ENCODE measurements around the gene HOXA4.
A peak's percentile ranks its signal among the peaks of the same experiment; 100 is the strongest.

HOXA4 gene

DNA sequence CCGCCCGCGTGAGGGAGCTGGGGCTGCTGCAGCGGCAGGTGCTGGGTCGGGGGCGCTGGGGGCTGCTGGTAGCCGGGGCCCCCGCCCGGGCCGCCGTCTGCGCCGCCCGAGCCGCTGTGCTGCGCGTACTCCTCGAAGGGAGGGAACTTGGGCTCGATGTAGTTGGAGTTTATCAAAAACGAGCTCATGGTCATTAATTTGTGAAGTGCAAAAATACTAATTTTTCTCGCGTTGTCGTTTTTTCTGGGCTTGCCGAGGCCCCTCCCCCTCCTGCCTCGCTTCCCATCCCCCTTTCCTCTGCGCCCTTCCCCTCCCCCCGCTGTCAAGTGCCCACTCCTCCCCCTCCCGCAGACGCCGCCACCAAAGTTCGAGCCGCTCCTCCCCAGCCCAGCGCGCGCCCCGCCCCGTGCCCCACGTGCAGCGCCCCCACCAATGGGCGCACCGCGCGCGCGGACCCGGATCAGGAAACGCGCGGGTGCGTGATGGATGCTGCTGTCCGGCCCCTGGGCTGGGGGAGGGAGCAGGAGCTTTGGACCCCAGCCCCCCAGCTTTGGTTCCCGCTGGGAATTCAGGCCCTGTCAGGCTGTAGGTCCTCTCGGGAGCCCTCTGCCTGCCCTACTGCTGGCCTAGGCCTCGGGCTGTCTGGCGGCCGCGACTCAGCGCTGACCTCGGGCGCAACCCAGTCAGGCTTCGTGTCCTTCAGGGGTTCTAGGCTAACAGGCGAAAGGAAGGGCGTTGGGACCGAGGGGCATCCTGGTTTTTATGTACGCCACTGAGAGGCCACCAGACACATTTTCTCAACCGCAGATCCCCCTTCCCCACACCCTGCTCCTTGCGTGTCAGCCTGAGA lies at the start of gene HOXA4:
TSS of gene HOXA4 (minus strand) at position 218 of the 850 bp plus-strand sequence. CDS start at position 194, 24 bp downstream.
- Histone ChIP-seq H3K4me3 (ENCODE audit: low read length) (peak within 1 kb of the TSS; percentile 48), H3K27me3 (ENCODE audit: control insufficient read depth, insufficient read depth, low read length) (no peaks in the 10 kb centered on the region), H3K9ac (ENCODE audit: low read length) (peak within 1 kb of the TSS; percentile 90), H3K4me1 (ENCODE audit: control insufficient read depth, insufficient read depth, low read length) (peaks cover 49% of the 10 kb centered on the region), H3K9me3 (ENCODE audit: control insufficient read depth, low read length) (no peaks in the 10 kb centered on the region), H3K36me3 (ENCODE audit: control insufficient read depth, insufficient read depth, low read length) (no peaks in the 10 kb centered on the region)

DNA sequence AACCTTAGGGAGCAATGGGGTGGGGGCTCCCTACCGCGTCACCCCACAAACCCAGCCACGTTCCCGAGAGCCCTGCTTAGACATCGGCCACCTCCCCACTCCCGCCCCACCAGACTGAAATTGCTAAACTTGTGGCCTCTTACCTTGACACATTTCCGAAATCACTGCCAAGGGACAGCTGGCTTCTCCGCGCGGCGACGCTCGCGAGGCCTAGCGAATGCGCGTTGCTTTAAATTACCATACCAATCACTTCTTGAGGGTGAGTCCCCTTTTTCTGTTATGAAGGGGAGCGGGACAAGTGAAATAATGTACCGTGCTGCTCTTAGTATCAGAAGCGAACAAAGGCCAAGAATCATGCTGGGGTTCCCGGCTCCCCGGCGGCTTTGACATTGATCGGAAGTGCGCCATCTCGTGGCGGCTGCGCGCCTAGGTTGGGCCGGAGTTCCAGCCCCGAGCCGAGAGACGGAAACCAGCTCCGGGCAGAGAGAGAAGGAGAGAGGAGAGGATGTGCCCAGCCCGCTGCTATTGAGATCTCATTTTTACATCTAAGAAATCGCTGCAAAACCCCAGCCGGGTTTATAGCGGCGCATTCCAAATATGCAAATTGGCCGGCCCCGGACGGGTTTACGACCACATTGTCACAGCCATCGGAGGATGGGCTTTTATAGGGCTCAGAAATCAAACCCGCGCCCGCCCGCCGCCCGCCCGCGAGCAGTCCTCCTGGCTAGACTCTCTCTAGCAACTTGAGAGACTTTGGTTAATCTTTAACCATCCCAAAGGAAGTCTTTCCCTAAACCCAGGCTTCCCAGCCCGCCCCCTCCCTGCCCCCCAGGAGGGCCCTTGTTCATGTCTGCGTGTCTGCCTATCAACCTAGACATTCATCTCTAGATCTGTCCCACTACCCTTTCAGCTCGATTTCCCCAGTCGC lies 49.2 kb upstream of the HOXA4 start:
- H3K4me1 ChIP-seq (ENCODE audit: control insufficient read depth, insufficient read depth, low read length) = peaks cover 19% of the 10 kb centered on the region
- H3K27me3 ChIP-seq (ENCODE audit: control insufficient read depth, insufficient read depth, low read length) = peaks cover 97% of the 10 kb centered on the region
- H3K9ac ChIP-seq (ENCODE audit: low read length) = no peak overlapping the region

DNA sequence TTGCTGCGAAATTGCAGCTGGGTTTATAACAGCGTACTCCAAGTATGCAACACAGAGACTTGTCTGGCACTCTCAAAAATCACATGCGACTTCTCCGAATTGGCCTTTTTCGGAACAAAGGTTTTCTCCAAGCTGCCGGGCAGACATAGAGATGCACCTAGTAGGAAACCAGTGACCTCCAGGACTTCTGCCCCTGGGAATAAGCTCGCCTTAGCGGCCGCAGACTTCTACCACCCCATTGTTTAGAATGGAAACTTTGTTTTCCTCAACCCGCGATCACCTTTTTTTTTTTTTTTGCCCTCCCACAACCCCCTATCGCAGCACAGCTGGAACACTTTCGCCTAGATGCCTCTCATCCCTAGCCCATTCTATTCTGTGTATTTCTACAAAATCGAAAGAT lies 48.5 kb upstream of the HOXA4 start:
- Histone ChIP-seq H3K9ac (ENCODE audit: low read length) (no peak overlapping the region), H3K27me3 (ENCODE audit: control insufficient read depth, insufficient read depth, low read length) (peaks cover 98% of the 10 kb centered on the region), H3K4me3 (ENCODE audit: low read length) (no peak overlapping the region), H3K9me3 (ENCODE audit: control insufficient read depth, low read length) (no peaks in the 10 kb centered on the region), H3K4me1 (ENCODE audit: control insufficient read depth, insufficient read depth, low read length) (peaks cover 17% of the 10 kb centered on the region), H3K36me3 (ENCODE audit: control insufficient read depth, insufficient read depth, low read length) (no peaks in the 10 kb centered on the region)

More for the DNA sequence above, 49.2 kb upstream of the HOXA4 start:
- Histone ChIP-seq H3K36me3 (ENCODE audit: control insufficient read depth, insufficient read depth, low read length) (no peaks in the 10 kb centered on the region), H3K9me3 (ENCODE audit: control insufficient read depth, low read length) (no peaks in the 10 kb centered on the region), H3K4me3 (ENCODE audit: low read length) (no peak overlapping the region)

DNA sequence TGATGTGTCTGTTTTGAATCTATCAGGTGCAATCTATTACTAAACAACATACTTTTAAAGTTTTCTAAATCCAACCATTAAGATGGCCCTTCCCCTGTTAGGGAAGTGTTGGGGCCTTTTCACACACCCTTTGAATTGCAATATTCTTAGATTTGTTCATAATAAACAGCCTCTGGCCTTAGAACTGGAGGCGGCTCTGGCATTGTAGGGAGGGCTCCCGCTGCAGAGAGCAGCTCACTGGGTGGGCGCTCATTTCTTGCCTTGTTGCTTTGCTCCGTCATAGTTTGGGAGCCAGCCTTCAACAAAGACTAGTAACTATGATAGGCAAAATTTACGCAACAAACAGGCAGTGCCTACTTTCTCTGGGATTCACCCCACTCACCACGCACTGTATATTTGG lies 47.8 kb upstream of the HOXA4 start:
- no peak overlapping the region for H3K9ac ChIP-seq (ENCODE audit: low read length)
- peaks cover 15% of the 10 kb centered on the region for H3K4me1 ChIP-seq (ENCODE audit: control insufficient read depth, insufficient read depth, low read length)
- H3K27me3 ChIP-seq (ENCODE audit: control insufficient read depth, insufficient read depth, low read length) = peaks cover 98% of the 10 kb centered on the region
- H3K4me3 ChIP-seq (ENCODE audit: low read length) = no peak overlapping the region
- no peaks in the 10 kb centered on the region for H3K36me3 ChIP-seq (ENCODE audit: control insufficient read depth, insufficient read depth, low read length)
- no peaks in the 10 kb centered on the region for H3K9me3 ChIP-seq (ENCODE audit: control insufficient read depth, low read length)

DNA sequence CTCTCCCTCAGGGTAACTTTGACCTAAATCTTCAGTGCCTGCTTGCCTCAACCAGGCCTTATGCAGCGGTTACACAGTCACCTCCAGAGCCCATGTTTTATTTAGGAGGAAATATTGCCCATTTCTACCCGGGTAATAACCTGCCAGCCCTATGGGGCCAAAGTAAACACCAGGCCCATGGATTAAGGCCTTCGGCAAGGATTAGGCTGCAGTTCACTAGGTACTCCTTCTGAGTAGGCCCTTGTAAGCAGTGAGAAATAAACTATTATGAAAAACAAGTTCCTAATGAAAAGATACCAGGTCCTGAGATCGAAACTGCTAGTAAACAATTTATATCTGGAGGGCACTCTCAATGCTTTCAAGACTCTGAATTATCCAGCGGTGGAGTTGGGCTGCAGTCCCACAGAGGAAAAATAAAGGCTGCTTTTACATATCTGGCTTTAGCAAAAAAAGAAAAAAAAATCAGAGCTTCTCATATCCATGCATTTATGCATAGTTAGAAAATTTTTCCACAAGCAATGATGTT lies 47.3 kb upstream of the HOXA4 start:
- Histone ChIP-seq H3K27me3 (ENCODE audit: control insufficient read depth, insufficient read depth, low read length) (peaks cover 98% of the 10 kb centered on the region), H3K36me3 (ENCODE audit: control insufficient read depth, insufficient read depth, low read length) (no peaks in the 10 kb centered on the region), H3K4me3 (ENCODE audit: low read length) (no peak overlapping the region), H3K9ac (ENCODE audit: low read length) (no peak overlapping the region), H3K4me1 (ENCODE audit: control insufficient read depth, insufficient read depth, low read length) (peaks cover 15% of the 10 kb centered on the region), H3K9me3 (ENCODE audit: control insufficient read depth, low read length) (no peaks in the 10 kb centered on the region)

DNA sequence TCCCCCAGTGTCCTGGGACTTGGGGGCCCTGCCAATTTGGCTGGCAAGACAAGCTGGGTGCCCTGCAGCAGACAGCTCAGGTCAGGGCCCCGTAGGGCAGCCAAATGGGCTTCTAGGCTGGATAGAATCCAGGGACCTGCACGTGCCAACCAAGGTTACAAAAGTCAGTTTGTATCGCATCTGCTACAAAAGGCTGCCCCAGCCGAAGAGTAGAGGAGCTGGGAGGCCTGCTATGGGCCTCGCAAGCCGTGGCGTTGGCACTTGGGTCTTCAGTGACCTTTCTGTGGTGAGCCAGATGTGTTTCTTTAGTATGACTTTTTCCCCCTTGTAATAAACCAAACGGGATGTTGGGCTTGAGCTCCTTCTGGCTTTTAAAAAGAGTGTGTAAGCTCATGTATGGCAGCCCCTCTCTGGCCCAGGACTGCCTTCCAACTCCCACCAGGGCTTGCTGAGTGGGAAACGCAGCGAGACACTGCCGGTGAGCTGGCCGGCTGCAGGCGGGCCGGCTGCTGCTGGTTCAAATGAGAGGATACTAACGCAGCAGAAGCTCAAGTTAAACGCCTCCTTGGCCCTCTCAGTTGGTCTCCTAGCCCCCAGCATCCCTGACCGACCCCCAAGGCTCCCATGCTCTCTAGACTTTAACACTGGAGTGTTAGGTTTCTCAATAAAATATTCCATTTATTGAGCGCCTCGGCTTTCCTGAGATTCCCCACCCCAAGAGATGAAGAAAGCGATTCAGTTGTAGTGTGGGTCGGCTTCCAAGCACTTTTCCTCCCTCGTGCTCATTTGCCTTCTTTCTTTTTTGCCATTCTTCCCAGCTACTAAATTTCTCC lies 46.6 kb upstream of the HOXA4 start:
- H3K4me1 ChIP-seq (ENCODE audit: control insufficient read depth, insufficient read depth, low read length) = peaks cover 18% of the 10 kb centered on the region
- no peak overlapping the region for H3K9ac ChIP-seq (ENCODE audit: low read length)
- H3K4me3 ChIP-seq (ENCODE audit: low read length) = no peak overlapping the region
- H3K36me3 ChIP-seq (ENCODE audit: control insufficient read depth, insufficient read depth, low read length) = no peaks in the 10 kb centered on the region
- H3K9me3 ChIP-seq (ENCODE audit: control insufficient read depth, low read length) = no peaks in the 10 kb centered on the region
- peaks cover 98% of the 10 kb centered on the region for H3K27me3 ChIP-seq (ENCODE audit: control insufficient read depth, insufficient read depth, low read length)

DNA sequence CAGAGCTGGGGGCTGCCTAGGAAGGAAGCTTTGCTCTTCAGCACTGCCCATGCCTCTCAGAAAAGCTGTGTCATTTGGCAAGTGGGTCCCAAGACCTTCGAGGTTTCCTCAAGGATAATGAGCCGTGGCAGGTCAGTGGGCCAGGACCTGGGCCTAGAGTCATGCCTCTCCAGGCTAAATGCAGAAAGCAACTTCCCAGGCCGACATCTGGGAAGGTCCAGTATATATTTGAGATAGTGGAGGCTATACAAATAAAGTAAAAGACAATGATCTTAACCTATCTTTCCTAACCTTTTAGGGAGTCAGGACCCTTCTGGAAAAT lies 45.9 kb upstream of the HOXA4 start:
- H3K27me3 ChIP-seq (ENCODE audit: control insufficient read depth, insufficient read depth, low read length) = peaks cover 99% of the 10 kb centered on the region
- no peaks in the 10 kb centered on the region for H3K9me3 ChIP-seq (ENCODE audit: control insufficient read depth, low read length)
- H3K9ac ChIP-seq (ENCODE audit: low read length) = no peak overlapping the region
- peaks cover 20% of the 10 kb centered on the region for H3K4me1 ChIP-seq (ENCODE audit: control insufficient read depth, insufficient read depth, low read length)
- H3K4me3 ChIP-seq (ENCODE audit: low read length) = no peak overlapping the region
- H3K36me3 ChIP-seq (ENCODE audit: control insufficient read depth, insufficient read depth, low read length) = no peaks in the 10 kb centered on the region

DNA sequence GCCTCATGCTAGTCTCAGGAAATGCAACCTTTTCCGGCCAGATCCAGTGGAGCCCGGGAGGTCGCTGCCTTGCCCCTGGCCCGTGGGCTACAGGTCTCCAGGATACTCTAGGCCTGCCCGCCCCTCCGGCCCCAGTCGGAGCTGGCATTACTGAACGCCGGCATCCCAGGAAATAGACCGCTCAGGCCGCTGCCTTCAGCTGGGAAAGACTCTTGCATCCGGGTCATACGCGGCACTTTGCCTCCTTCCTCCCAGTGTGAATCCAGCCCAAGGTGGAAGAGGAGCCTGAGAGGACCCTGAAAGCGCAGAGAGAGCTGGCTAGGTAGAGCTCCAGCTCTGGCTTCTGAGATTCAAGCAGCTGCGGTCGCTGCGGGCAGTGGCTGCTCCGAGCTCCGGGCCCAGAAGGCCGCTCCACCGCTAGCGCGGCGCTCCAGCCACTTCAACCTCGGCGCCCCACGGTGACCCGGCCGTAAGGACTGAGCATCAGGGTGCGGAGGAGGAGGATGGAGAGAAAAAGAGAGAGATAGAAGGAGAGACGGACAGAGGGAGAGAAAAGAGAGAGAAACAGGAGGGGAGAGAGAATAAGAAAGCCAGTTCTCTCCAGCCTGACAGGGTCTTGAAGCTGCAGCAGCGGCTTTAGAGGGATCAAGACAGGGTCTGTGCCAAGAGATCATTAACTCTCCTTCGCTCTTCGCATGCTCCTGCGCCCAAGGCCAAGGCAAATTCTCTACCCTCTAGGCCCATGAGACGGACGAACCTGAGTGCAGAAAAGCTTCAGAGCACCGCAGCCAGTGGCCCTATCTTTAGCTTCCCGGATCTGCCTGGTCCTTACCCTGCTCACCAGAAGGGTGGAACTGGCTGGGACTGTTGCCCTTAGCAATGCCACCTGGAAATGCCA lies 45.3 kb upstream of the HOXA4 start:
- H3K9ac ChIP-seq (ENCODE audit: low read length) = no peak overlapping the region
- peaks cover 20% of the 10 kb centered on the region for H3K4me1 ChIP-seq (ENCODE audit: control insufficient read depth, insufficient read depth, low read length)
- H3K27me3 ChIP-seq (ENCODE audit: control insufficient read depth, insufficient read depth, low read length) = peaks cover 100% of the 10 kb centered on the region
- H3K36me3 ChIP-seq (ENCODE audit: control insufficient read depth, insufficient read depth, low read length) = no peaks in the 10 kb centered on the region
- H3K9me3 ChIP-seq (ENCODE audit: control insufficient read depth, low read length) = no peaks in the 10 kb centered on the region
- H3K4me3 ChIP-seq (ENCODE audit: low read length) = no peak overlapping the region

DNA sequence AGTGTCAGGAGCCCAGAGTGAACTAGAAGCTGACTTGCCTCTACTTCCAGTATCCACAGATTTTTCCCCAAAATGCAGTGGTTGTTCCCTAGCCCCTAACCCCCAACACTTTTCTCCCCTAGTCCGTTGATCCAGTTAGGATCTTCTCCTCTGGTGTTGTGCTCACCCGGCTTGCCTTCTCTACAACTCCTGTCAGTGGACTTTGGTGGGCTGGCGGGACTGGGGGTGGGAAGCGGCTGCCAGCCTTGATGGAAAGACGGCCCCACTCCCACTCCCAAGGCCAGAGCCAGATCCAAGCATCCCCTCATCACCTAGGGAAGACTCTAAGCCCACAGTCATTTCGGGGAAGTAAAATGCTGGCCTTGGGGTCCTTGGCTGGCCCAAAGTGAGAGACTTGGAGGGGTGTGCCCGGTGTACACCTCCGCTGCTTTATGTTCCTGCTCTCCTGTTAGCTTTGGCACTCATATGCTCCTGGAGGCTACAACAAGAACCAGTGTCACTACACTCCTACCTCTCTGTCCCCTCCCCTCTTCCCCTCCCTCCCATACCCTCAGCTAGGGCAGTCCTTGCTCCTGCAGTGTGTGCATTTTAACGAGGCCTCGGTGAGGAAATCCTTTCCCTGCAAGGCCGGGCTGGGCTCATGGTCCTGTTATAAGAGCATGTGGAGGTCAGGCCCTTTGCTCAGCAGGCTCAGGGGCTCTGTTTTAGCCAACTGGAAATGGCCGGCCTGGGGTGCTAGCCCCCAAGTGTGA lies 44.5 kb upstream of the HOXA4 start:
- Histone ChIP-seq H3K9me3 (ENCODE audit: control insufficient read depth, low read length) (no peaks in the 10 kb centered on the region), H3K9ac (ENCODE audit: low read length) (no peak overlapping the region), H3K4me1 (ENCODE audit: control insufficient read depth, insufficient read depth, low read length) (peaks cover 20% of the 10 kb centered on the region), H3K27me3 (ENCODE audit: control insufficient read depth, insufficient read depth, low read length) (peaks cover 100% of the 10 kb centered on the region), H3K4me3 (ENCODE audit: low read length) (no peak overlapping the region), H3K36me3 (ENCODE audit: control insufficient read depth, insufficient read depth, low read length) (no peaks in the 10 kb centered on the region)

DNA sequence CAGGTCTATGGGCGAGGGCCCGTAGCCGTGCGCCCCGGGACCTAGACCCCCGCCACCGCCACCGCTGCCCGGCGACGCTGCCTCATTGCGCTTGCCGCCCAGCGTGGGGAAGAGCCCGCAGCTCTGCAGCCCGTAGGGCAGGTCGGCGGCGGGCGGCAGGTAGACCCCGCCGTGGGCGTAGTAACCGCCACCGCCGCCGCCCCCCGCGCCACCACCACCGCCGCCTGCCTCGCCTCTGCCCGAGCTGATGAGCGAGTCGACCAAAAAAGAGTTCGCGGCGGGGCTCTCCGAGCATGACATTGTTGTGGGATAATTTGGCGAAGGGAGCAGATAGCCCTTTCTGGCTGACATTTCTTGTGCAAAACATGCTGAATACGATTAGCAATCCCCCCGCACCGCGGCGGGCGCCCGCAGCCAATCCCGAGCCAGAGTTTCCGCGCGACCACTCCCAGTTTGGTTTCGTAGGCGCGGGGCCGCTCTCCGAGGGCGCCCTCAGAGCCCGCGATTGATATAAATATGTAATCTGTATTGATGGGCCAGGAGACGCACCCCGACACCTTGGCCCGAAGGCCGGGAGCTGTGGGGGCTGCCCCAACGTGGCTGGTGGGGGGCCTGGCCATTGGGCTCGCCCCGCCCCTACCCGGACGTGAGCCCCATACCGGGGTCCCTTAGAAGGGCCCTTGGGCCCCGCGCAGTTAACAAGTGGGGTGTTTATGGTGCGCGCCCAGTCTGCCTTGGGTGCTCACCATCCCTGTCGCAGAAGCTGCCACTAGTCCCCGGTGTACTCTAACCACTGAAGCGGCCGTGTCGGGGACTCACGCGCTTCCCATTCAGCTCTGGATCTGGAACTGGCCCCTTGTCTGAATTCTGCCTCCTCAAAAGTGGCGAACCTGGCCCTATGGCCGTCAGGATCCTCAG lies 43.7 kb upstream of the HOXA4 start, which contains the start of gene HOXA10:
TSS of gene HOXA10 (minus strand) at position 365 of the 918 bp plus-strand sequence. CDS start at position 351, 14 bp downstream.
- Histone ChIP-seq H3K4me3 (ENCODE audit: low read length) (no peak within 1 kb of the TSS), H3K9ac (ENCODE audit: low read length) (no peak within 1 kb of the TSS), H3K36me3 (ENCODE audit: control insufficient read depth, insufficient read depth, low read length) (no peaks in the 10 kb centered on the region), H3K9me3 (ENCODE audit: control insufficient read depth, low read length) (no peaks in the 10 kb centered on the region), H3K27me3 (ENCODE audit: control insufficient read depth, insufficient read depth, low read length) (peaks cover 100% of the 10 kb centered on the region), H3K4me1 (ENCODE audit: control insufficient read depth, insufficient read depth, low read length) (peaks cover 15% of the 10 kb centered on the region)
